Stimulated activated CD4-positive, alpha-beta T cell treated with anti-CD3 and anti-CD28 coated beads, Interleukin-2, amount 100 ng/mL, for 24 hours (primary cell): ENCODE measurements around the gene CCM2.
A peak's percentile ranks its signal among the peaks of the same experiment; 100 is the strongest.
"Not testable (repeated sequence)": the region's sequence is repeated elsewhere in the genome, so short reads cannot be mapped to it uniquely, and the experiment has no call there.

Source experiments
- DNase-seq, 2 donors: peaks; one replicate each; pipeline ENCODE4 v3.0.0-alpha.2; 2020

The CCM2 gene

DNA sequence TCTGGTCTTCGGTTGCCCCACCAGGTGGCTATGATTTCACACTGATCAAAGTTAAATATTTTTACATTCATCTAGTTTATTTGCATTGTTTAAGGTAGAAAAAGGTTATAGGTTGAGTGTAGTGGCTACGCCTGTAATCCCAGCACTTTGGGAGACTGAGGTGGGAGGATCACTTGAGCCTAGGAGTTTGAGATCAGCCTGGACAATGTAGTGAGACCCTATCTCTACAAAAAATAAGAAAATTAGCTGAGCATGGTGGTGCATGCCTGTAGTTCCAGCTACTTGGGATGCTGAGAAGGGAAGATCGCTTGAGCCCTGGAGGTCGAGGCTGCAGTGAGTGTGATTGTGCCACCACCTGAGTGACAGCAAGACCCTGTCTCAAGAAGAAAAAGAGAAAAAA, 3.8 kb downstream of the CCM2 start:
- DNase-seq, result no peak

DNA sequence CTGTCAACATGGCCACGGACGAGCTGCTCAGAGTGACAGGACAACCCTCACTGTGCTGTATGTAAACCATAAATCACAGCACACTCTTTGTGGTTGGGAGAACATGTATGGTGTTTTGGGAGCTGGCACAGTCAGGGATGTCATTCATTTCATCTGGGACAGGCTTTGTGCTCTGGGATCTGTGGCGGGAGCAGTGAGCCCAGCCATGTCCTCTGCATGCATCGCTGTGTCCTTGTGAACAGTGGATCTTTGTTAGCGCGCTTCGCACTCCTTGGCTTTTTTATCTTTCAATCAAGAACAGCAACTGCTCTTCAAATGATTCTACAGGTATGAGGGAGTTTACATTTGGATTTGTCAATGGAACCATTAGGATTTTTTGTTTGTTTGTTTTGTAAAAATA, 7.1 kb downstream of the CCM2 start:
- no peak for DNase-seq

DNA sequence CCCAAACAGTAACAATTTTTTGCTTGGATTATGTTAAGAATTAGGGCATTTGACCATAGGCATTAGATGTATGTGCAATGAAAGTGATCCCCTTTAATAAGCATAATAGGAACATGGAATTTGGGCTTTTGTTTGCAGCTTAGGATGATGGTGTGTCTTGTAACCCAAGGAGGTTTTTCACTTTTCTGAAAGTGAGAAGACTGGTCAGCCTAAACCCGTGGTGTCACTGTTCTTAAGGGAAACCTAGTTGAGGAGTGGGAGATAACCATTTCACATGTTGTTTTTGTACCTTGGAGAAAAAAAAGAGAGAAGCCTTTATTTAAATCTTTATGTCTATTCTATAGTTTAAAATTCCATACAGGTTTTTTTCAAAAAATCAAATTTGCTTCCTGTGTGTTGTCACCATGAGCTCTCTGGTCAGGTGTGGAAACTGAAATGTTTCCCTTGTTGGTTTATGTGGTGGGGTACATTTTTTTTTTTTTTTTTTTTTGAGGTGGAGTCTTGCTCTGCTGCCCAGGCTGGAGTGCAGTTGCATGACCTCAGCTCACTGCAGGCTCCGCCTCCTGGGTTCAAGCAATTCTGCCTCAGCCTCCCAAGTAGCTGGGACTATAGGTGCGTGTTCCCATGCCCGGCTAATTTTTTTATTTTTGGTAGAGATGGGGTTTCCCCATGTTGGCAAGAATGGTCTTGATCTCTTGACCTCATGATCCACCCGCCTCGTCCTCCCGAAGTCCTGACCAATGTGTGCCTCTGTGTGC, 7.7 kb downstream of the CCM2 start:
- no peak for DNase-seq

DNA sequence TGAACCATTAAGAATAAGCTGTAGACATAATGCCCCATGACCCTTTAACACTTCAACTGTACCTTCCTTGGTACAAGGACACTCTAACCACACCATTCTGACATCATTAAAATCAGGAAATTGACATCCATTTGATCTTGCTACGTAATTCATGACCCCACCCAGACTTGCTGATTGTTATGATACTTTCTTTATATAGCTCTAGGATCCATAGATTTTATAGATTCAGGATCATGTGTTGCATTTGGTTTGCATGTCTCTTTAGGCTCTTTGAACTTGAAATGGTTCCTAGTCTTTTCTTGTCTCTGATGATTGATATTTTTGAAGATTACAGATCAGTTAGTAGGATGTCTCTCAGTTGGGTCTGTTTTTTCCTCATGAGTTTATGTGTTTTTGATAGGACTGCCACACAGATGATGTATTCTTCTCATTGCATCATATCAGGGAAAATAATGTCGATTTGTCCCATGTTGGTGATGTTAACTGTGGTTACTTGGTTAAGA, 13.5 kb downstream of the CCM2 start:
- no peak for DNase-seq

DNA sequence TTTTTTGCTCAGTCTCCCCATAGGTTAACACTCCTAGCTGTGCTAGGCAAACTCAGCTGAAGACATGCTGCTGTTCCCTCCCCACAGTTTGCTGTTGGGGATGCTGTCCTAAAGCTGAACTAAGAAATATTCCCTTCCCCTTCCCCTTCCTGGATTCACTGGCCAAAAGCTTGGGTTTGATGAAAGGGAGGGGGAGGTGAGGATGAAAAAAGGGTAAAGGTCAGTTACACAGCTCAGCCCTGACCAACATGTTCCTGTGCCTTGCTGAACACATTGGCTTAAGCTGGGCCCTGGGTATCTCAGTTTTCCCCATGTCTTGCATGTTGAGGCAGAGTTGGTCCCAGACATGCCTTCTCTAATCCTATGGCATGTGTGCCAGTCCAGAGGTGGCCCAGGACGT, 15.3 kb downstream of the CCM2 start:
- DNase-seq, result no peak

DNA sequence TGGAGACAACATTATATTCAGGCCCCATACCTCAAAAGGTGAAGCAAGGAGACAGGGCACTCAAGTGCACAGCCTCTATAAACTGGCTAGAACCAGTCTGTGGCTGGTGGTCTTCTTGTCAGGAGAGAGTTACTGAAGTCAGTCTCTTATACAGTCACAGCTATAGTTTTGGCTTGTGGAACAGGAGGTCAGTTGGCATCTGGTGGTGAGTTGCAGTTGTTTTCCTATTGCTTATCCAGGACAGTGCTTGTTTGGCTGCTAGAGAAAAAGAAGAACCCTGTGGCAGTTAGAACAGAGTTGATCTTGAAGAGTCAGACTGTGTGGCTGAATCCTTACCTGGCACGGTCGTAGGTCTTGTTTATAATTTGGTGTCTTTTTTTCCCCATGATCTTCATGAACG, 17.3 kb downstream of the CCM2 start:
- DNase-seq, result no peak

DNA sequence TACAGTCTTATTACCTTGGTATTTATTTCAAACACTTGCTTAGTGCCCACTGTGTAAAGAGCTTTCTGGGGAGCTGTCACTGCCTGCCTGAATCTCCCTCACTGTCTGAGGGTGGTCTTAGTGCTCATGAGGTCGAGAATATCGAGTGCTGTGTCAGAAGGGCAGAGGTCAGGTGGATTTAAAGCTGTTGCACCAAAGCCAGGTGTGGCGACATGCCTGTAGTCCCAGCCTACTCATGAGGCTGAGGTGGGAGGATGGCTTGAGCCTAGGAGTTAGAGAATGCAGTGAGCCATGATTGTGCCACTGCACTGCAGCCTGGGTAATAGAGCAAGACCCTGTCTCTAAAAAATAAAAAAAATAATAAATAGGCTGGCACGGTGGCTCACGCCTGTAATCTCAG, 20.9 kb downstream of the CCM2 start:
- DNase-seq, result no peak

DNA sequence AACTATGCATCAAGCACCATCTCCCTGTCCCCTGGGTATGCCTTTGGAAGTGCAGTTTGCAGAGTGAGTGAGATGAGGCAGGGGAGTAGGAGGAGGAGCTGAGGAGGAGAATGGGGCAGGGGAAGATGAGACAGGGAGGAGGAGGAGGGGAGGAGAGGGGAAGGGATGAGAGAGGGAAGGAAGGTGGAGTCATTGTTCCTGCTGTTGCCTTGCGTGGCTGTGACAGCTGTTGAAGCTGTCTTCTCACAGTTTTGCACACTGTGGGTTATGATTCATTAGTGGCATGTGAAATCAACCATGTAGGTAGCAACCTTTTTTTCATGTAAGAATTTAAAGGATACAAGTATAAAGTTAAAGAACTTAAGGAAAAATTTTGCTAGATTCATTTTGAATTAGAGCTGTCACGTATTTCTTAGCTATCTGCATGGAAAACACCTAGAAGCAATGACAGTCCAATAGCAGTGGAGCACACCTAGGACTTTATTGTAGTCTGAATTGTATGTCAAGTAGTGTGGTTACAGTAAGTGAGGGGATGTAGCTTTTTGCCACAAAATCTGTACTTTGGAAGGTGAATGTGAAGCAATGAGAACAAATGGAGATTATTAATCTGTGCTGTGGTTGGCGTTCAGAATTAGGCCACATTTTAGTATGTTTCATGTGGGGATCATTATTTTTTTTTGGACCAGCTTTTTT, 21.7 kb downstream of the CCM2 start:
- DNase-seq, result peak in 1 of 2 donors; percentile 22

DNA sequence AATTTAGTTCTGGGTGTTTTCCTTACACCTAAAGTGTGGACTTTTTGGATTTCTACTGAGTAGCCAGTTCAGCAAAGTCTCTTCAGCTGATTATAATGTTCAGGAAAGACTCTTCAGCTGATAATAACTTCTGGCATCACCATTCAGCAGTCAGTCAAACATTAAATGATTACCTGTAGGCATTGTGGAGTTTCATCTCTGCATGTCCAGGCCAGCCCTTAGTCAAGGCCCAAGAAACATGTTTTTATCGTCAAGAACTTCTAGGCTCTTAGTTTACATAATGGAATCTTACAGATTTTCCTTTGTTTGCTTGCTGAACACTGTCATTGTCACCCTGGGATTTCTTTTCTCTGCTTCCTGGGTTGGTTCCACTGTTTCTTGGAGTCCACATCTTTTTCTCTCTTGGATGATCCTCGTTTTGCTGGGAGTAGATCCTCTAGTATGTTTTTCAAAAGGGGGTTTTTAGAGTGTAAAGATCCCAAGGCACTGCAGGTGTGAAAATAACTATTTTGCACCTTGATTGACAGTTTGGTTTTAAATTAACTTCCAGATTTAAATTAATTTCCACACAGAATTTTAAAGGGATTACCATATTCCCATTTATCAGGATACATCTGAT, 24.2 kb downstream of the CCM2 start:
- DNase-seq, result no peak

DNA sequence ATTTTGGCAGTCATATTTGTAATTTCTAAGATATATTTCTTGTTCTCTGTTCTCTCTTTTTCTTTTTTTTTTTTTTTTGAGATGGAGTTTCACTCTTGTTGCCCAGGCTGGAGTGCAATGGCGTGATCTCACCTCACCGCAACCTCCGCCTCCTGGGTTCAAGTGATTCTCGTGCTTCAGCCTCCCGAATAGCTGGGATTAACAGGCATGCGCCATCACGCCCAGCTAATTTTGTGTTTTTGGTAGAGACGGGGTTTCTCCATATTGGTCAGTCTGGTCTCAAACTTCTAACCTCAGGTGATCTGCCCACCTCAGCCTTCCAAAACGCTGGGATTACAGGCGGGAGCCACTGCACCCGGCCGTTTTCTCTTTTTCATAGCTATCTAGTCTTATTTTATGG, 25.5 kb downstream of the CCM2 start:
- not testable (repeated sequence) for DNase-seq

DNA sequence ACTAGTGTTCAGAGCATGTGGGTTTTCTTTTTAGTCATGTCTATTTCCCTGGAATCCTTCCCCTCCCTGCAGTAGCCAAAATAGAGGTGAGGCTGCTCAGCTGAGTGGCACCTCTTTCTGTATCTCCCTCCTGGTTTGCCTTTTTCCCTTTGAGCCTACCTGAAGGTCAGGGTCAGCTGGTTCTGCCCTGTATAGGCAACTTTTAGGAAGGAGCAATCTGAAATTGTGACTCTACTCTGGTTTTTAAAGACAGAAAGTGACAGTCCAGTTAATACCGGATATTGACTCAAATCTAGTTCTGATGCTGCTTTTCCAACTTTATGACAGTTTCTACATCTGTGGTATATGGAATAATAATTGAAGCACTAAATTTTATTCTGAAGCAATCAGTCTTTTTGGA, 26.0 kb downstream of the CCM2 start:
- DNase-seq, result no peak

DNA sequence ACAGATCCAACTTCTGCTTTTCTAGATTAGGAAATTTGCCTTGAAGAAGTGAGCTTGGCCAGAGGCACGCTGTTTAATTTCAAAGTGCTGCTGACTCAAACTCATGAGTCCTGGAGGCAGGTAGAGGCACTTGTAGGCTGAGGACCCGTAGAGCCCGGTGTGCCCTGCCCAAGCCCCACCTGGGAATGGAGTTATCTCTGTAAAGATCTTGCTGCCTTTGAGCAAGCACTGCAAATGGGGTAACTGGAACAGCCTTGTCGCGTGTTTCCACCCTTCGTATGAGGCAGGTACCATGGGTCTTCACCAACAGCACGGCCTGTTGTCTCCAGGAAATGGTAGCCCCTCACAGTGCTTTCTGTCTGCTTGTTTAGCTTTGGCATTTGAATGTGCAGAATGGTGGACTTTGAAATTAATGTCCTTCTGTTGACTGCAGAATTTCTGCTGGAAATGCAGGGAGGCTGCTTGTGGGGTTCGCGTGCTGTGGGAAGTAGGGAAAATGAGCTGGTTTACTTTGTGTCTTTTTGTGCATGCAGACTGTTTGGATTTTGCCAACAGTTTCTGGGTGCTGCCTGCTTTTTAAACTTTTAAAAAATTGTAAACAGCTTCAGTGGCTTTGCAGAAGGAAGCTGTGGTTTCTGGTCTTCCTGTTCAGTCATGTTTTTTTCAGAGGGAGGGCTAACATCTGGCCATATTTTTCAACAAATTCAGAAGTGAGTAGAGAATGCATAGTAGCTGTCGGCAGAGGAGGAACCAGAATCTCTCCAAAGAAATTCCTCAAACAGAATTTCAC, 27.2 kb downstream of the CCM2 start:
- peak in 1 of 2 donors; percentile 18 for DNase-seq

DNA sequence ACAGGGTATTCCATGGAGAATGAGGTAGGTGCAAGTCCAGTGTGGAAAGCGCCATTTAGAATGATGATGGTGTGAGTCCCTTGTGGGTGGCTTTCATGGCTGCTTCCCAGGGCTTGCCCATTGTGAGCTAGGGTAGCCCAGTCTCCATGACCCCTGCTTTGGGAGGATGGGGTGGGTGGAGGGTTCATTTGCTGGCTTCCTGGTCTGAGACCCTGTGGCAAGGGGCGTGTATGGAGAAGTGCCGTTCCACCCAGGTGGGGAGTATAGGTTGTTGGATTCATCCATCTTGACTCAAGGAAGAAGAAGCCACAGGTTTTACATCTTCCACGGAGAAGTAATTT, 27.7 kb downstream of the CCM2 start:
- no peak for DNase-seq

DNA sequence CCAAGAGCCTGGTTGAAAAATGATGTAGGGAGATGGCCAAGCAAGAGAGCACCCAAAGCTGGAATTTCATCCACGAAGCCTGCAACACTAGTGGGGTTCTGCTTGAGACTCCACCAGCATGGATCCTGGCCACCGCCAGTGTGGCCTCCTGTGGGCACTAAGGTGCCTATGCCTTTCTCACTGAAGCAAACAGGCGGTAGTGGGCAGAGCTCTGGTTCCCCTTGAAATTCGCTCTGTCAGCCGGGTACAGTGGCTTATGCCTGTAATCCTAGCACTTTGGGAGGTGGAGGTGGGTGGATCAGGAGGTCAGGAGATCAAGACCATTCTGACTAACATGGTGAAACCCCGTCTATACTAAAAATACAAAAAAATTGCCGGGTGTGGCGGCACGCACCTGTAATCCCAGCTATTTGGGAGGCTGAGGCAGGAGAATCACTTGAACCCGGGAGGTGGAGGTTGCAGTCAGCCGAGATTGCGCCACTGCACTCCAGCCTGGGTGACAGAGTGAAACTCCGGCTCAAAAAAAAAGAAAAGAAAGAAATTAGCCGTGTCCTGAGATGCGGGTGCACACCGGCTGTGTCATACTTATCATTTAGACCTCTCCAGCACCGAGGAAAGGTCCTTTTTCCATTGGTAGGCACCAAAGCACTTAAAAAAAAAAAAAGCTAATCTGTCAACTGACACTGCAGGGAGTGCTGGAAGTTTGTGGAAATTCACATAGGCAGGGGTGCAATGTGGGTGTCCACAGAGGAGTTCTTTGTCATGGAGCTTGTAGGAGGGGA, 28.3 kb downstream of the CCM2 start:
- DNase-seq, result peak in 1 of 2 donors; percentile 28

DNA sequence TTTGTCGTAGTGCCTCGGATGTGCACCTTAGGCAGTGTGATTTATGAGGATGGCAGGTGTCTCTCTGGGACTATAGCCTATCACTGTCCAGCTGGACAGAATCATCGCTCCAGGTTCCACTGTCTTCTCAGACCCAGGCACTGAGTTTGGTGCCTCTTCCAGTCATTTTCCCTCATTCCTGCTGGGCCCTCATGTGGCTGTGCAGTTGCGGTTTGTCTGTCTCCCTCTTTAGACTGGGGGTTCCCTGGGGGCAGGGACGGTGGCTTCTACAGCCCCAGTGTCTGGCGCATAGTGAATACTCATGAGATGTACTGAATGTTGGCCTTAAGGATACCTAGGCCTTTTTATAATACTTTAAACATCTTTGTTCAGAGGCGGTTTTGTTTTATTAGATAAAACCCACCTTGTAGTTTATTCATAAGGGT, 28.9 kb downstream of the CCM2 start:
- DNase-seq, result no peak

DNA sequence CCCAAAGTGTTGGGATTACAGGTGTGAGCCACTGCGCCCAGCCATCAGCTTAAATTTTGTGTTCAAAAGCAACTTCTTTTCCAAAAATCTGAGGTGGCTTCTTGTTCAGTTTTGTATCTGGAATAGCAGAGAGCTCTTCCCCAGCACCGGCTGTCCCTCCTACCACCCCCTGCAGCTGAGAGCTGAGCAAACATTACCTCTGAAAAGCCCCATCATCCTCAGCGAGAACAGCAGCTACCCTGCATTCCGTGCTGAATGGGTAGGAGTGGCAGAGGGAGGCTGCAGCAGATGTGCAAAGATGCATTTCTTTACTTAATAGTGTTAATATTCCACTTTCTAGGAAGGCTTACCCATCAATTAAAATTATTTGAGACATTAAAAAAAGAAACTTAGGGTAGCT, 31.8 kb downstream of the CCM2 start:
- DNase-seq, result no peak

DNA sequence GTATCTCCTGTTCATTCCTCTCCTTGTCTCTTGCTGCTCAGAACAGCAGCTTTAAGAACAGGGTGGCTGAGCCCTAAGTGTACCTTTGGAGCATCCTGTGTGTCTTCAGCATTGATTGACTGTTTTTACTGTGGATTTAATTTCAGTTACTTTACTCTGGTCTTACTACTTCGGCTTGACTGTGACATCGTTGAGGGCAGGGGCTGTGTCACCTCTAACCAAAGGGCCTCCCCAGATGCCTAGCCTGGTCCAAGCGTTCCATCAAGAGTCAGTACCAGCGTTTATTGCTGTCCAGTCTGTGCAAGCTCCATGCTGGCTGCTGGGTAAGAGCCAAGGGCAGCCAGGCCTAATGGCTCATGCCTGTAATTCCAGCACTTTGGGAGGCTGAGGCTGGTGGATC, 32.4 kb downstream of the CCM2 start:
- no peak for DNase-seq

DNA sequence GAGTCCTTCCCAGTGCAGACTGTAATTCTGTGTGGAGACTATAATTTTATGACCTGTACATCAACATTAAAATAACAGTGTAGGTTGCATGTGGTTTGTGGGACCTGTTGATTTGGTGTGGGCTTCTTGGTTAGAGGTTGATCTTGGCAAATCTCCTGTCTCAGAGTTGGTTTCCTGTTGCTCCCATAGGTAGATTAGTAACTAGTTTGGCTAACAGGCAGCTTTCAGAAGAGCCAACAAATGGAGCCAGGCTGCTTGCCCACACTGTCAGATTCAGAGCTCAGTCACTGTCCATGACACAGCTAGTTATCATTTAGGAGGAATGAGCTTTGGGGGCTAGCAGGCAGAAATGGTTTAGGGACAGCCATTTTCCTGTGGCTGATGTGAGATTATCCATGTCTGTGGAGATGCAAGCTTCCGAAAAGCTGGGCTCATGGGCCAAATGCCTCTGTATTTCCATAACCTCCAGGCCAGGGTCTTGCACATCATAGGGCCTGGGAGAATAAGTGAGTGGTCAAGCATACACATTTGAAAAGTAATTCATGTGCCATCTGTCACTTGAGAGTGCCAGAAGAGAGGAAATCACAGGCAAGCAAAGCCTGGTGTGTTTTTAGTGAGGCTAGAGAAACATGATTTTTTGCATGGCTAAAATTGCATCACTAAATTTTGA, 33.4 kb downstream of the CCM2 start:
- DNase-seq, result no peak

DNA sequence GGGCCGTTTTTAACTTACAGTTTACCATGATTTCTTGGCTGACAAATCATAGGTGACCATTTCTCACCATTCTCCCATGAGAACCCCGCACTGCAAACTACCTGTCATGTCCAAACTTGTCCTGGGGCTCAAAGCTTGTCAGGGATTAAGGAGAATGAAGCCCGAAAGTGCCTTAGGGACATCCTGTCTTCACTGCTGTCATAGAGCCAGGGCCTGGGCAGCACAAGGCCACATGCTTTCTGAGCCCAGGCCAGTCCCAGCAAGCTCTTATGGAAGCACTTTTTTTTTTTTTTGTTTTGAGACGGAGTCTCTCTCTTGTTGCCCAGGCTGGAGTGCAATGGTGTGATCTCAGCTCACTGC, 33.9 kb downstream of the CCM2 start:
- DNase-seq, result no peak

DNA sequence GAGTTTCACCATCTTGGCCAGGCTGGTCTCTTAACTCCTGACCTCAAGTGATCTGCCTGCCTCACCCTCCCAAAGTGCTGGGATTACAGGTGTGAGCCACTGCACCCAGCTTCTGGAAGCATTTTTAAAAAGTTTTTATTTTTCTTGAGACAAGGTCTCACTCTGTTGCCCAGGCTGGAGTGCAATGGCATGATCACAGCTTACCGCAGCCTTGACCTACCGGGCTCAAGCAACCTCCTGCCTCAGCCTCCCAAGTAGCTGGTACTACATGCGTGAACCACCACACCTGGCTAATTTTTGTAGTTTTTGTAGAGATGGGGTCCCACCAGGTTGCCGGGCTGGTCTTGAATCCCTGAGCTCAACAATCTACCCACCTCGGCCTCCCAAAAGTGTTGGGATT, 34.7 kb downstream of the CCM2 start:
- DNase-seq, result not testable (repeated sequence)

DNA sequence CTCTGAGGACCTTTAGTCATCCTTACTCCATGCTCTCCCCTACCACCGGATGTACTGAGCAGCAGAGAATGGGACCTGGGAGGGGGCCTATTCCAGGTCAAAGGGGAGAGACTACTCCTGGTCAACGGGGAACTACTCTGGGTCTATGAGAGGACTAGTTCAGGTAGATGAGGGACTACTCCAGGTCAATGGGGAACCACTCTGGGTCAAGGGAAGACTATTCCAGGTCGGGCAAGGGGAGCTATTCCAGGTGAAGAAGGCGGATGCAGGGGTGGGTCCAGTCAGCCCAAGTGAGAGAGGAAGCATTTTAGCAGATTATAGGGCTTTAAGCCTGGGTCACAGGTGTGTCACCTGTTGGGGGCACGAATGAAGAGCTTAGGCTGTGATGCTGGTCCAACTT, 35.4 kb downstream of the CCM2 start:
- DNase-seq, result no peak

DNA sequence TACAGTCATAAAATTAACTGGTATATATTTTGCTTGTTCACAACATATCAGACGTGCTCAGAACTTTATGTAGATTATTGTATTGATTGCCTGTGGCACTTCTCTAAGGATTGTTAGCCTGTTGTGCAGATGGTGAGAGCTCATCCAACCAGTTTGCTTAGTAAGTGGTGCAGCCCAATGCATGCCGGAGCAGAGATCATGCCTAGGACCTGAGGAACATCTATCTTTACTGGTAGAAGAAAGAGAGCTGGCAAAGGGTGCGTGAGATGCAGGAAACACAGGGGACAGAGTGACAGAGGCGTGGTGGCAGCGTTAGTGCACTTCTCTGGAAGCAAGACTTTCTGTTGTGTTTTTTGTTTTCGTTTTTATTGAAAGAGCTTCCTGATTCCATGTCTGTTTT, 35.9 kb downstream of the CCM2 start:
- peak in 1 of 2 donors; percentile 34 for DNase-seq
